Neural cell (in vitro differentiated cells): Measurements from ENCODE around the gene TMEM252. TPM values are rescaled to one million over a fixed set of nuclear protein-coding genes. Genes with fewer than 3 reads are reported as not detected.

ENCODE experiments used
- H2AFZ ChIP-seq: fragments of 200-600, 300-800 bp; sonication (generic), shearing (Covaris generic); 2 replicates; pipeline ENCODE4 v1.6.0; 2014; ENCODE audit warnings: low read depth, mild to moderate bottlenecking, antibody characterized with exemption, low read length, moderate library complexity
- H3F3A ChIP-seq: fragments of 200-600 bp; shearing (Covaris generic); 2 replicates; pipeline ENCODE4 v1.6.1; 2016; ENCODE audit warnings: mild to moderate bottlenecking, moderate library complexity, mixed read lengths, antibody characterized with exemption, low read length; ENCODE audit not compliant: insufficient read depth, poor library complexity, severe bottlenecking
- H3K27ac ChIP-seq: fragments of 200-600, 300-800 bp; sonication (generic), shearing (Covaris generic); 2 replicates; pipeline ENCODE4 v1.5.1; 2014; ENCODE audit warnings: mild to moderate bottlenecking, low read length, moderate library complexity
- H3K27me3 ChIP-seq: fragments of 300-800, 200-600 bp; sonication (generic), shearing (Covaris generic); 2 replicates; pipeline ENCODE4 v1.6.0; 2014; ENCODE audit warnings: mild to moderate bottlenecking, low read depth, low read length, moderate library complexity; ENCODE audit not compliant: insufficient read depth
- H3K36me3 ChIP-seq: fragments of 300-800, 200-600 bp; sonication (generic), shearing (Covaris generic); 2 replicates; pipeline ENCODE4 v1.5.1; 2014; ENCODE audit warnings: mild to moderate bottlenecking, antibody characterized with exemption, low read length, moderate library complexity; ENCODE audit not compliant: insufficient read depth
- H3K4me2 ChIP-seq: fragments of 300-800, 200-600 bp; sonication (generic), shearing (Covaris generic); 2 replicates; pipeline ENCODE4 v1.6.0; 2014; ENCODE audit warnings: mild to moderate bottlenecking, low read length
- H3K4me3 ChIP-seq: fragments of 300-800, 200-600 bp; sonication (generic), shearing (Covaris generic); 2 replicates; pipeline ENCODE4 v1.5.1; 2014; ENCODE audit warnings: mild to moderate bottlenecking, low read length, moderate library complexity
- H3K79me2 ChIP-seq: fragments of 200-600 bp; shearing (Covaris generic); replicated peaks from 2 replicates; pipeline ENCODE4 v1.6.0; 2014; ENCODE audit warnings: mild to moderate bottlenecking, low read length, moderate library complexity; ENCODE audit not compliant: insufficient read depth
- H3K9ac ChIP-seq: fragments of 300-800, 200-600 bp; sonication (generic), shearing (Covaris generic); 2 replicates; pipeline ENCODE4 v1.6.1; 2016; ENCODE audit warnings: mild to moderate bottlenecking, low read length, mixed read lengths
- H3K9me2 ChIP-seq: fragments of 200-600 bp; shearing (Covaris generic); 2 replicates; pipeline ENCODE4 v1.6.1; 2016; ENCODE audit warnings: mild to moderate bottlenecking, low read length, mixed read lengths; ENCODE audit not compliant: insufficient read depth
- H3K9me3 ChIP-seq: fragments of 200-600, 300-800 bp; sonication (generic), shearing (Covaris generic); 2 replicates; pipeline ENCODE4 v1.6.1; 2016; ENCODE audit warnings: mild to moderate bottlenecking, mixed run types, low read length, moderate library complexity, mixed read lengths
- H4K20me1 ChIP-seq: fragments of 200-600 bp; shearing (Covaris generic); 2 replicates; pipeline ENCODE4 v1.6.1; 2016; ENCODE audit warnings: mild to moderate bottlenecking, mixed run types; ENCODE audit not compliant: insufficient read depth
- EP300 ChIP-seq: fragments of 450-650 bp; conservative IDR thresholded peaks from 2 replicates; pipeline ENCODE4 v1.6.1; 2014; ENCODE audit warnings: antibody characterized with exemption, mild to moderate bottlenecking, moderate library complexity; ENCODE audit not compliant: poor library complexity, severe bottlenecking
- EZH2 ChIP-seq: fragments of 200-600, 300-800 bp; shearing (Covaris generic), sonication (generic); IDR thresholded peaks from 2 replicates; pipeline ENCODE4 v1.6.1; 2014; ENCODE audit warnings: antibody characterized with exemption, low read length, borderline replicate concordance, mild to moderate bottlenecking; ENCODE audit not compliant: insufficient read depth, poor library complexity, severe bottlenecking
- MXI1 ChIP-seq: fragments of 450-650 bp; conservative IDR thresholded peaks from 2 replicates; pipeline ENCODE4 v1.6.1; 2014; ENCODE audit warnings: antibody characterized with exemption, mild to moderate bottlenecking; ENCODE audit not compliant: poor library complexity, severe bottlenecking
- POLR2AphosphoS5 ChIP-seq: IDR thresholded peaks from 2 replicates; pipeline ENCODE4 v1.6.1; 2012
- RAD21 ChIP-seq: fragments of 450-650 bp; conservative IDR thresholded peaks from 2 replicates; pipeline ENCODE4 v1.6.1; 2014; ENCODE audit warnings: antibody characterized with exemption, mild to moderate bottlenecking, moderate library complexity
- SMC3 ChIP-seq: fragments of 450-650 bp; conservative IDR thresholded peaks from 2 replicates; pipeline ENCODE4 v1.6.1; 2014; ENCODE audit warnings: antibody characterized with exemption, mild to moderate bottlenecking, moderate library complexity; ENCODE audit not compliant: poor library complexity
- TAF1 ChIP-seq: IDR thresholded peaks from 2 replicates; pipeline ENCODE4 v1.6.1; 2012; ENCODE audit warnings: low read depth
- polyA plus RNA-seq: library from polyadenylated mRNA; depleted of rRNA; stranded (reverse); fragments of >200 nt; gene quantifications from 2 replicates; pipeline ENCODE4 v1.2.3, GENCODE V29; 2014
- TF ChIP-seq, protein P1 (sequence below): fragments of 450-650 bp; IDR thresholded peaks from 2 replicates; pipeline ENCODE4 v1.5.1; 2014; ENCODE audit warnings: antibody characterized with exemption, mild to moderate bottlenecking, moderate library complexity; ENCODE audit not compliant: poor library complexity, severe bottlenecking
- TF ChIP-seq, protein P2 (sequence below): IDR thresholded peaks from 2 replicates; pipeline ENCODE4 v1.6.1; 2012; ENCODE audit warnings: borderline replicate concordance

Gene TMEM252
- polyA plus RNA-seq, 1 donor from 2014 or later, result not detected

DNA sequence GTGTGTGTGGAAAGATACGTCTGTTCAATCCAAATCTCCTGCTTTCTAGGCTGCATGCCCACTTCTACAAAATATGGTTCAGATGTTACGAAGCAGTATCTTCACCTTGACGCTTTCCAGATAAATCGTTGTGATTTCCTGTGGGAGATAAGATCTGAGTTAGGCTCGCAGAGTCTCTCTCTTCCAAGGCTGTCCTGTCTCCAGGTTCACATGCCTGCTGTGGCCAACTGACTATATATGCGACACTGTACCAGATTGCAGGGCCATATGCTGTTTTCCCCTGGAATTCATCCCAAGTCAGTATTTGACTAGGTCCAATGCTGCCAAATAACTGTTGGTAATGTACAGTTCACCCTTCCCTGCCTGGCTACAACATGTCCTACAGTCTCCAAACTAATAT is 47.9 kb downstream of the TMEM252 start:
- H3K9me3 ChIP-seq, result no peaks in the 10 kb centered on the region

DNA sequence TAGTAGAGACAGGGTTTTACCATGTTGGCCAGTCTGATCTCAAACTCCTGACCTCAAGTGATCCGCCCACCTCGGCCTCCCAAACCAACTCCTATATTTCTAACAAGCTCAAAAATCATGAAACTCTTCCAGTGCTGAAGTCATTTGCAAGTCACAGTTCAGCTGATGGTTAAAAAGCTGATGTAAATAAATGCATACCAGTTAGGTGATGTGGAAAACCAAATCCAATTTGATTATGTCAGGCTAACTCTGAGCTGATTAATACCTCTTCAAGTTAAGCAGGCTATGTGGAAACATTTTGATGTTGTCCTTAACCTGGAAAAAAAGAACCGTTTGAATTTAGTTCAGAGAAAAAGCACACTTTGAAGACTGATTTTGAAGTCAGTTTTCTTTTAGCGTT is 51.0 kb downstream of the TMEM252 start:
- no peaks in the 10 kb centered on the region for H3K27me3 ChIP-seq
- H3F3A ChIP-seq, result no peaks in the 10 kb centered on the region
- no peak overlapping the region for H2AFZ ChIP-seq
- no peak overlapping the region for H3K4me3 ChIP-seq
- H3K4me2 ChIP-seq, result no peak overlapping the region
- TF ChIP-seq TAF1 (no peak), MXI1 (no peak), SMC3 (no peak), EP300 (no peak), EZH2 (no peak), RAD21 (no peak), POLR2AphosphoS5 (no peak)
- TF ChIP-seq, protein P1, sequence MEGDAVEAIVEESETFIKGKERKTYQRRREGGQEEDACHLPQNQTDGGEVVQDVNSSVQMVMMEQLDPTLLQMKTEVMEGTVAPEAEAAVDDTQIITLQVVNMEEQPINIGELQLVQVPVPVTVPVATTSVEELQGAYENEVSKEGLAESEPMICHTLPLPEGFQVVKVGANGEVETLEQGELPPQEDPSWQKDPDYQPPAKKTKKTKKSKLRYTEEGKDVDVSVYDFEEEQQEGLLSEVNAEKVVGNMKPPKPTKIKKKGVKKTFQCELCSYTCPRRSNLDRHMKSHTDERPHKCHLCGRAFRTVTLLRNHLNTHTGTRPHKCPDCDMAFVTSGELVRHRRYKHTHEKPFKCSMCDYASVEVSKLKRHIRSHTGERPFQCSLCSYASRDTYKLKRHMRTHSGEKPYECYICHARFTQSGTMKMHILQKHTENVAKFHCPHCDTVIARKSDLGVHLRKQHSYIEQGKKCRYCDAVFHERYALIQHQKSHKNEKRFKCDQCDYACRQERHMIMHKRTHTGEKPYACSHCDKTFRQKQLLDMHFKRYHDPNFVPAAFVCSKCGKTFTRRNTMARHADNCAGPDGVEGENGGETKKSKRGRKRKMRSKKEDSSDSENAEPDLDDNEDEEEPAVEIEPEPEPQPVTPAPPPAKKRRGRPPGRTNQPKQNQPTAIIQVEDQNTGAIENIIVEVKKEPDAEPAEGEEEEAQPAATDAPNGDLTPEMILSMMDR, result no peak
- TF ChIP-seq, protein P2, sequence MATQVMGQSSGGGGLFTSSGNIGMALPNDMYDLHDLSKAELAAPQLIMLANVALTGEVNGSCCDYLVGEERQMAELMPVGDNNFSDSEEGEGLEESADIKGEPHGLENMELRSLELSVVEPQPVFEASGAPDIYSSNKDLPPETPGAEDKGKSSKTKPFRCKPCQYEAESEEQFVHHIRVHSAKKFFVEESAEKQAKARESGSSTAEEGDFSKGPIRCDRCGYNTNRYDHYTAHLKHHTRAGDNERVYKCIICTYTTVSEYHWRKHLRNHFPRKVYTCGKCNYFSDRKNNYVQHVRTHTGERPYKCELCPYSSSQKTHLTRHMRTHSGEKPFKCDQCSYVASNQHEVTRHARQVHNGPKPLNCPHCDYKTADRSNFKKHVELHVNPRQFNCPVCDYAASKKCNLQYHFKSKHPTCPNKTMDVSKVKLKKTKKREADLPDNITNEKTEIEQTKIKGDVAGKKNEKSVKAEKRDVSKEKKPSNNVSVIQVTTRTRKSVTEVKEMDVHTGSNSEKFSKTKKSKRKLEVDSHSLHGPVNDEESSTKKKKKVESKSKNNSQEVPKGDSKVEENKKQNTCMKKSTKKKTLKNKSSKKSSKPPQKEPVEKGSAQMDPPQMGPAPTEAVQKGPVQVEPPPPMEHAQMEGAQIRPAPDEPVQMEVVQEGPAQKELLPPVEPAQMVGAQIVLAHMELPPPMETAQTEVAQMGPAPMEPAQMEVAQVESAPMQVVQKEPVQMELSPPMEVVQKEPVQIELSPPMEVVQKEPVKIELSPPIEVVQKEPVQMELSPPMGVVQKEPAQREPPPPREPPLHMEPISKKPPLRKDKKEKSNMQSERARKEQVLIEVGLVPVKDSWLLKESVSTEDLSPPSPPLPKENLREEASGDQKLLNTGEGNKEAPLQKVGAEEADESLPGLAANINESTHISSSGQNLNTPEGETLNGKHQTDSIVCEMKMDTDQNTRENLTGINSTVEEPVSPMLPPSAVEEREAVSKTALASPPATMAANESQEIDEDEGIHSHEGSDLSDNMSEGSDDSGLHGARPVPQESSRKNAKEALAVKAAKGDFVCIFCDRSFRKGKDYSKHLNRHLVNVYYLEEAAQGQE, result no peak
- no peaks in the 10 kb centered on the region for H3K9me2 ChIP-seq
- no peaks in the 10 kb centered on the region for H4K20me1 ChIP-seq
- H3K9ac ChIP-seq, result no peak overlapping the region
- no peak overlapping the region for H3K27ac ChIP-seq
- H3K9me3 ChIP-seq, result no peaks in the 10 kb centered on the region
- H3K36me3 ChIP-seq, result no peaks in the 10 kb centered on the region
- no peaks in the 10 kb centered on the region for H3K79me2 ChIP-seq

More for the DNA sequence above, 47.9 kb downstream of the TMEM252 start:
- H3K4me2 ChIP-seq, result no peak overlapping the region
- no peak for TF ChIP-seq MXI1
- TF ChIP-seq SMC3, result no peak
- TF ChIP-seq POLR2AphosphoS5, result no peak
- TF ChIP-seq EZH2, result no peak
- no peak for TF ChIP-seq TAF1
- TF ChIP-seq, protein P1, result no peak
- no peak for TF ChIP-seq RAD21
- TF ChIP-seq EP300, result no peak
- TF ChIP-seq, protein P2, result no peak
- no peak overlapping the region for H3K27ac ChIP-seq
- H3K27me3 ChIP-seq, result no peaks in the 10 kb centered on the region
- no peaks in the 10 kb centered on the region for H3K79me2 ChIP-seq
- H4K20me1 ChIP-seq, result no peaks in the 10 kb centered on the region
- H3K36me3 ChIP-seq, result no peaks in the 10 kb centered on the region
- H3K9ac ChIP-seq, result no peak overlapping the region
- no peak overlapping the region for H3K4me3 ChIP-seq
- no peak overlapping the region for H2AFZ ChIP-seq
- H3K9me2 ChIP-seq, result no peaks in the 10 kb centered on the region
- no peaks in the 10 kb centered on the region for H3F3A ChIP-seq
